CD4-positive, alpha-beta memory T cell (primary cell): ENCODE results near the gene VAMP5. TPM values are rescaled to one million over a fixed set of nuclear protein-coding genes. Genes with fewer than 3 reads are reported as not detected.
"Not testable (repeated sequence)": the region's sequence is repeated elsewhere in the genome, so short reads cannot be mapped to it uniquely, and the experiment has no call there.

Experiments
- CTCF ChIA-PET: fragments of 350-600 bp; sonication (Branson Sonifier 250); formaldehyde crosslinking; loops from one replicate; lab custom pipeline; 2021; ENCODE audit warnings: inconsistent platforms; ENCODE audit not compliant: partially characterized antibody; lab: Charles Lee
- POLR2A ChIA-PET: fragments of 350-600 bp; sonication (Branson Sonifier 250); formaldehyde crosslinking; loops from one replicate; lab custom pipeline; 2021; ENCODE audit not compliant: partially characterized antibody; lab: Charles Lee
- DNase-seq, 5 donors: peaks; one replicate each; pipeline versions ENCODE4 v3.0.0 to v3.0.0-alpha.2; 2020 to 2022; ENCODE audit warnings: mixed read lengths in 1 of 5
- H3K27ac ChIP-seq: one replicate; pipeline ENCODE4 v1.7.0; 2013; ENCODE audit warnings: low read depth, low read length
- H3K27me3 ChIP-seq: 2 replicates; pipeline ENCODE4 v1.7.0; 2013; ENCODE audit warnings: mild to moderate bottlenecking, low read length, moderate library complexity; ENCODE audit not compliant: insufficient read depth
- H3K36me3 ChIP-seq: 2 replicates; pipeline ENCODE4 v1.7.0; 2013; ENCODE audit warnings: mild to moderate bottlenecking, low read length, moderate library complexity; ENCODE audit not compliant: insufficient read depth
- H3K4me1 ChIP-seq: 2 replicates; pipeline ENCODE4 v1.7.0; 2013; ENCODE audit warnings: mild to moderate bottlenecking, low read length, moderate library complexity; ENCODE audit not compliant: insufficient read depth
- H3K4me3 ChIP-seq, 2 donors: one replicate each; pipeline ENCODE4 v1.7.0; 2013; ENCODE audit warnings: low read length in 2 of 2, mild to moderate bottlenecking in 1 of 2
- H3K9me3 ChIP-seq, 2 donors: one replicate each; pipeline ENCODE4 v1.7.0; 2013; ENCODE audit warnings: low read length in 2 of 2, control low read depth in 1 of 2; ENCODE audit not compliant: control insufficient read depth in 1 of 2
- H3K27ac Mint-ChIP-seq, 7 donors: one replicate each; pipeline ENCODE4 v1.8.0; 2020 to 2021; ENCODE audit warnings: mixed read lengths in 7 of 7, mild to moderate bottlenecking in 6 of 7, inconsistent platforms in 3 of 7, moderate library complexity in 3 of 7
- H3K27me3 Mint-ChIP-seq, 2 donors: one replicate each; pipeline ENCODE4 v1.8.0; 2020 to 2021; ENCODE audit warnings: mixed read lengths in 2 of 2
- H3K36me3 Mint-ChIP-seq, 2 donors: one replicate each; pipeline ENCODE4 v1.8.0; 2020 to 2021; ENCODE audit warnings: mixed read lengths in 2 of 2, inconsistent platforms in 1 of 2, mild to moderate bottlenecking in 1 of 2
- H3K4me1 Mint-ChIP-seq, 4 donors: one replicate each; pipeline ENCODE4 v1.8.0; 2020 to 2021; ENCODE audit warnings: mixed read lengths in 4 of 4, mild to moderate bottlenecking in 1 of 4
- H3K4me3 Mint-ChIP-seq, 8 donors: one replicate each; pipeline ENCODE4 v1.8.0; 2020 to 2021; ENCODE audit warnings: mixed read lengths in 8 of 8, mild to moderate bottlenecking in 7 of 8, moderate library complexity in 6 of 8, inconsistent platforms in 3 of 8
- H3K9me3 Mint-ChIP-seq, 8 donors: one replicate each; pipeline ENCODE4 v1.8.0; 2020 to 2021; ENCODE audit warnings: mixed read lengths in 8 of 8, mild to moderate bottlenecking in 5 of 8, inconsistent platforms in 3 of 8, moderate library complexity in 1 of 8
- intact Hi-C: fragments of 100-400 bp; cut with micrococcal nuclease; formaldehyde crosslinking; loops from one replicate; pipeline ENCODE4 v1.15.1; 2023
- polyA plus RNA-seq, 2 donors: library from polyadenylated mRNA; unstranded; fragments of 300-500 nt; fragmentation: Illumina TruSeq; gene quantifications; one replicate each; pipeline ENCODE4 v1.2.3, GENCODE V29; 2021
- total RNA-seq, 2 experiments: library from RNA; stranded (reverse); gene quantifications; one replicate each; pipeline ENCODE4 v1.2.3, GENCODE V29; 2021

The VAMP5 gene
- total and polyA plus RNA-seq, 4 experiments from 2014 or later, result 25.5 to 136 (median 67.1) TPM

DNA sequence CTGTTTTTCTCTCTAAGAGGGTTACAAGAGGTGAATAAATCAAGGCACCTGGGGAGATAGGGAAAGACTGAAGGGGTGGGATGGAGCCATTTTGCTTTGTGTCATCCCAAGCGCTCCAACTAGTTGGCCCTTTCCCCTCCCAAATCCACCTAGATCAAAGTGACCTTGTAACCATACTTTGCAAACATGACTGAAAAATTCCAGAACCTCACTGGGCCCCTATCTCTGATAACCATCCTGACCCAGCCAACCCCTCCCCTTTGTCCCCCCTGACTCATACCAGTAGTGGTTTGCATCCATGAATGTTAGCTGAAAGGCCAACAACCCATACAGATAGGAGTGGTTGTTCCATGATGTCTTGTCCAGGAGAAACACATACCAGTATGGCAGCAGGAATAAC lies 26.1 kb upstream of the VAMP5 start:
- Histone ChIP-seq H3K9me3 (no peaks in the 10 kb centered on the region), H3K36me3 (peaks cover 19% of the 10 kb centered on the region), H3K4me1 (peaks cover 19% of the 10 kb centered on the region), H3K27ac (no peak overlapping the region), H3K27me3 (no peaks in the 10 kb centered on the region), H3K4me3 (no peak overlapping the region)
- Mint-ChIP-seq H3K27ac (peak overlapping the region in 2 of 7 donors; percentile 1 to 91), H3K4me1 (peaks cover 12 to 35% (median 21%) of the 10 kb centered on the region in 4 donors), H3K4me3 (peak overlapping the region in 1 of 8 donors; percentile 35), H3K27me3 (no peaks in the 10 kb centered on the region), H3K36me3 (peaks cover 15 to 44% of the 10 kb centered on the region in 2 donors), H3K9me3 (no peaks in the 10 kb centered on the region)
- ChIA-PET CTCF (interaction anchor here (1.7 to 12.4 kb wide), 2 partner anchors 8 to 136 kb away, joined by 5 to 378 read pairs; partner anchors contain the start of gene SH2D6), POLR2A (interaction anchor here (0.8 to 3.5 kb wide), 3 partner anchors 19 to 139 kb away, joined by 4 to 18 read pairs (median 8); partner anchors contain the start of genes MAT2A, RNF181 and SH2D6)
- no peak for DNase-seq
- intact Hi-C loops, result no loop called here

DNA sequence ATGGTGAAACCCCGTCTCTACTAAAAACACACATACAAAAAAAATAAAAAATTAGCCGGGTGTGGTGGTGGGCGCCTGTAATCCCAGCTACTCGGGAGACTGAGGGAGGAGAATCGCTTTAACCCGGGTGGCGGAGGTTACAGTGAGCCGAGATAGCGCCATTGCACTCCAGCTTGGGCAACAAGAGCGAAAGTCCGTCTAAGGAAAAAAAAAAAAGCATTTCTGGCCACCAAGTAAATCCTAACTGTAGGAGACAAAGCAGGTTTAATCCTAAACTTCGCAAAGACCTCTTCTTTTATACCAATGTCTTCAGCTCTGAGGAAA lies 23.9 kb upstream of the VAMP5 start:
- Mint-ChIP-seq H3K4me1 (peaks cover 12 to 35% (median 22%) of the 10 kb centered on the region in 4 donors), H3K4me3 (peak overlapping the region; percentile 94 to 99 (median 98)), H3K27ac (peak overlapping the region in 6 of 7 donors; percentile 70 to 98 (median 96)), H3K36me3 (peaks cover 8 to 25% of the 10 kb centered on the region in 2 donors)
- not testable (repeated sequence) for DNase-seq, H3K9me3 Mint-ChIP-seq, H3K9me3 ChIP-seq, H3K36me3 ChIP-seq, H3K27me3 ChIP-seq, H3K27me3 Mint-ChIP-seq
- ChIA-PET POLR2A (interaction anchor here (1.0 to 3.5 kb wide), 14 partner anchors 9 to 234 kb away, joined by 3 to 30 read pairs (median 12); partner anchors contain the start of genes MAT2A, RNF181, SH2D6 and TGOLN2), CTCF (interaction anchor here (0.7 to 3.3 kb wide), 9 partner anchors 9 to 260 kb away, joined by 3 to 12 read pairs (median 4); partner anchors contain the start of genes MAT2A, RNF181 and TMEM150A)
- intact Hi-C loops, result loop anchor here (2.0 kb wide), 1 partner anchor 142 kb away; the partner anchor contains the start of gene SH2D6
- Histone ChIP-seq H3K27ac (peak overlapping the region; percentile 89), H3K4me1 (peaks cover 19% of the 10 kb centered on the region), H3K4me3 (peak overlapping the region in 1 of 2 donors; percentile 97)

DNA sequence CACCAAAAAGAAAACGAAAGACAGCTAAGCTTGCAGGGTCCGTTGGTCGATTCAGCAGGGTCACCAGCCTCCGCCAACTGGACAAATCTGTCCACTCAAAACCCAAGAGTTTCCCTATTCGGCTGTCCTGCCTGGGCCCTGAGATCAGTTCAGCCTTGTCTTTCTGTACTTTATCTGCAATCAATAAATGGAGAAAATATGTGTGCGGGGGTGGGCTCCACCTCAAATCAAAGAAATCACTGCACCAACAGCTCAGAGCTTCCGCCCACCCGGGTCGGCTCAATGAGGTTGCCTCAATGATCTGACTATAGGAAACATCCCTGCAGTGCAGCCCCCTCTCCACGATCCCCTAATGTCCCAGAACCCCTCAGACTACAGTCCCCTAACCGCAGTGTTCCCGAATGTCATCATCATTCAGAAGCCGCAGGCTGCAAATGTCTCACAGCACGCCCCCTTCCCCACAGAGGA lies 23.4 kb upstream of the VAMP5 start:
- no peak for DNase-seq
- Mint-ChIP-seq H3K27ac (peak overlapping the region; percentile 94 to 99 (median 97)), H3K9me3 (no peaks in the 10 kb centered on the region), H3K27me3 (no peaks in the 10 kb centered on the region), H3K36me3 (peaks cover 8 to 21% of the 10 kb centered on the region in 2 donors), H3K4me3 (peak overlapping the region; percentile 94 to 99 (median 98)), H3K4me1 (peaks cover 12 to 35% (median 22%) of the 10 kb centered on the region in 4 donors)
- Histone ChIP-seq H3K36me3 (peaks cover 5% of the 10 kb centered on the region), H3K9me3 (no peaks in the 10 kb centered on the region), H3K27me3 (no peaks in the 10 kb centered on the region), H3K27ac (peak overlapping the region; percentile 89), H3K4me1 (peaks cover 19% of the 10 kb centered on the region), H3K4me3 (peak overlapping the region; percentile 74 to 97)
- ChIA-PET POLR2A (interaction anchor here (0.7 to 3.5 kb wide), 16 partner anchors 9 to 235 kb away, joined by 3 to 30 read pairs (median 10); partner anchors contain the start of genes C2orf68, MAT2A, RNF181 and SH2D6), CTCF (interaction anchor here (0.7 to 3.3 kb wide), 8 partner anchors 9 to 141 kb away, joined by 3 to 12 read pairs (median 4); partner anchors contain the start of genes MAT2A, RNF181 and TMEM150A)
- intact Hi-C loops, result loop anchor here (1.0 to 2.0 kb wide), 9 partner anchors 9 to 142 kb away; partner anchors contain the start of genes C2orf68, MAT2A, RNF181 and SH2D6

DNA sequence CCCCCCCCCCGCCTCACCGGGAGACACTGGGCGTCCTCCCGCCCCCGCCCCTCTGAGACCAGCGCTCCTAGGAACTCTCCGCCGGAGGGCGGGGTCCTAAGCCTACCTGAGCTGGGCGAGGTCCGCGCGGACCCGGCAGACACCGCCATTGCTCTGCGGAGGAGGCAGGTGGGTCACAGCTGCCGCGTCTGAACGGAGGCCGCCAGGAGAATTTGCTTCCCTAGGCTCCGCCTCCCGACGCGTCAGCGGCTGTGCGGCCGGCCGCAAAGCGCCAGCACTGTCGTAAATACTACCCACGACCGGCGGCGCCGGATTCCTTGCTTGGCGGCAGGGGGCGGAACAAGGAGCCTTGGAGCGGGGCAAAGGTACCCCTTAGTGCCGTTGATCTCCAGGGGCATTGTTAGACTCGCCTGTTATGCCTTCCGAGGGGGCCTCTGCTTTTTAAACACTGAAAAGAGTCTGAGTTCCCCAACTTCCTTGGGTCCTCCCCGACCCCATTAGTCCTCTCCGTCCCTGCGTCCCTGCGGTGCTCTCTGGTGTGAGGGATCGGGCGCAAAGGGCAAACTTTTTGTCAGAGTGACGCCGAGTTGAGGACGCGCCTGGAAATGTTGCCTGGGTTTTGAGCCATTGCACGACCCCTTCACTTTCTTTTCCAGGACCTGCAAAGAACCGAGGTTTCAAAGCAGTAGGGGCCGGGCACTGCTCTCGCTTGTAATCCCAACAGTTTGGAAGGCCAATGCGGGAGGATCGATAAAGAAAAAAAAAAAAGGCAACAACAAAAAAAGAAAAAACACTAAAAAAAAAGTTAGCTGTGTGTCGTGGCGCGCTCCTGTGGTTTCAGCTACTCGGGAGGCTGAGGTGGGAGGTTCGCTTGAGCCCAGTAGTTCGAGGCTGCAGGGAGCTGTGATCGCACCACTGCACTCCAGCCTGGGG lies 22.7 kb upstream of the VAMP5 start, which contains the start of gene GGCX:
GGCX (minus strand) TSS at position 214 of the 933 bp plus-strand sequence; CDS start at position 149, 65 bp downstream.
- ChIA-PET CTCF (interaction anchor here (1.1 to 3.3 kb wide), 6 partner anchors 10 to 142 kb away, joined by 3 to 12 read pairs (median 6); partner anchors contain the start of genes MAT2A, RNF181 and TMEM150A), POLR2A (interaction anchor here (0.6 to 3.5 kb wide), 19 partner anchors 10 to 538 kb away, joined by 3 to 30 read pairs (median 8); partner anchors contain the start of genes C2orf68, MAT2A, RNF181 and SH2D6)
- H3K4me3 Mint-ChIP-seq, result peak within 1 kb of the TSS; percentile 94 to 99 (median 98)
- Histone ChIP-seq H3K27me3 (no peaks in the 10 kb centered on the region), H3K9me3 (no peaks in the 10 kb centered on the region), H3K4me3 (peak within 1 kb of the TSS; percentile 74 to 97), H3K36me3 (peaks cover 5% of the 10 kb centered on the region), H3K27ac (peak within 1 kb of the TSS; percentile 89), H3K4me1 (peaks cover 19% of the 10 kb centered on the region)
- intact Hi-C loops, result loop anchor here (1.0 to 2.0 kb wide), 9 partner anchors 9 to 143 kb away; partner anchors contain the start of genes C2orf68, MAT2A, RNF181 and SH2D6
- H3K27ac Mint-ChIP-seq, result peak within 1 kb of the TSS; percentile 94 to 99 (median 97)
- DNase-seq, result peak; percentile 86 to 95 (median 87)
- peaks cover 12 to 35% (median 22%) of the 10 kb centered on the region in 4 donors for H3K4me1 Mint-ChIP-seq
- no peaks in the 10 kb centered on the region for H3K27me3 Mint-ChIP-seq
- no peaks in the 10 kb centered on the region for H3K9me3 Mint-ChIP-seq
- H3K36me3 Mint-ChIP-seq, result peaks cover 8 to 16% of the 10 kb centered on the region in 2 donors

DNA sequence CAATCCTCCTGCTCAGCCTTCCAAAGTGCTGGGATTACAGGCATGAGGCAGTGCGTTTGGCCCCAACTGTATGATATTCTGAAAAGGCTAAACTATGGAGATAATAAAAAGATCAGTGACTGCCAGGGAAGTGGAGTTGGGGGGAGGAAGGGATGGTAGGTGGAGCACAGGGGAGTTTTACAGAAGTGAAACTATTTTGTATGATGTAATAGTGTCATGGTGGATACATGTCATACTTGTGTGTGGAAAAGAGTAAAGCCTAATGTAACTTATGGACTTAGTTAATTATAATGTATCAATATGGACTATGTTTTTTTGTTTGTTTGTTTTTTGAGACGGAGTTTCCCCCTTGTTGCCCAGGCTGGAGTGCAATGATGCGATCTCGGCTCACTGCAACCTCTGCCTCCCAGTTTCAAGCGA lies 20.1 kb upstream of the VAMP5 start:
- intact Hi-C loops, result no loop called here
- Histone ChIP-seq H3K4me3 (no peak overlapping the region), H3K36me3 (no peaks in the 10 kb centered on the region), H3K4me1 (peaks cover 19% of the 10 kb centered on the region), H3K27me3 (no peaks in the 10 kb centered on the region), H3K27ac (no peak overlapping the region), H3K9me3 (no peaks in the 10 kb centered on the region)
- H3K9me3 Mint-ChIP-seq, result no peaks in the 10 kb centered on the region
- no peak for DNase-seq
- peaks cover 10 to 30% (median 19%) of the 10 kb centered on the region in 4 donors for H3K4me1 Mint-ChIP-seq
- peaks cover 0 to 2% of the 10 kb centered on the region in 2 donors for H3K27me3 Mint-ChIP-seq
- H3K4me3 Mint-ChIP-seq, result peak overlapping the region in 3 of 8 donors; percentile 2 to 57 (median 53)
- ChIA-PET POLR2A (interaction anchor here (0.6 to 1.6 kb wide), 2 partner anchors 25 to 237 kb away, joined by 3 to 5 read pairs; partner anchors contain the start of genes MAT2A and TGOLN2), CTCF (interaction anchor here (0.6 kb wide), 1 partner anchor 13 kb away, joined by 3 read pairs; no protein-coding TSS in a partner anchor)
- H3K27ac Mint-ChIP-seq, result peak overlapping the region in 3 of 7 donors; percentile 7 to 43 (median 13)
- peaks cover 0 to 6% of the 10 kb centered on the region in 2 donors for H3K36me3 Mint-ChIP-seq

DNA sequence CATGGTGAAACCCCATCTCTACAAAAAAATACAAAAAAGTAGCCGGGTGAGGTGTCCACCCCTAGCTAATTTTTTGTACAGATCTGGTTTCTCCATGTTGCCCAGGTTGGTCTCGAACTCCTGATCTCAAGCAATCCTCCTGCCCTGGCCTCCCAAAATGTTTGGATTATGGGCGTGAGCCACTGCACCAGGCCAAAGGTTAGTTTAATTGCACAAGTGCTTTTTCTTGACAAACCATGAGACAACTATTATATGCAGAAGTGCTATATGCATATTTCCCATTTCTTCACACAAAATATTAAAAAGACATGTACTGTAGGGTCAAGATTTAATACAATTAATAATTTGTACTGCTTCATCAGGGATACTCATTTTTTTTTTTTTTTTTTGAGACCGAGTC lies 18.0 kb upstream of the VAMP5 start:
- Histone ChIP-seq H3K27ac (no peak overlapping the region), H3K9me3 (no peaks in the 10 kb centered on the region), H3K4me3 (no peak overlapping the region), H3K4me1 (peaks cover 4% of the 10 kb centered on the region), H3K27me3 (no peaks in the 10 kb centered on the region), H3K36me3 (no peaks in the 10 kb centered on the region)
- ChIA-PET CTCF (interaction anchor here (1.2 to 2.5 kb wide), 2 partner anchors 10 to 49 kb away, joined by 3 to 7 read pairs; partner anchors contain the start of genes USP39 and VAMP8), POLR2A (interaction anchor here (1.8 kb wide), 1 partner anchor 29 kb away, joined by 5 read pairs; the partner anchor contains the start of gene RNF181)
- no peak for DNase-seq
- peaks cover 0 to 11% (median 4%) of the 10 kb centered on the region in 4 donors for H3K4me1 Mint-ChIP-seq
- H3K9me3 Mint-ChIP-seq, result peaks cover 0 to 1% (median 0%) of the 10 kb centered on the region in 8 donors
- peaks cover 0 to 7% of the 10 kb centered on the region in 2 donors for H3K27me3 Mint-ChIP-seq
- no peak overlapping the region for H3K4me3 Mint-ChIP-seq
- intact Hi-C loops, result no loop called here
- H3K36me3 Mint-ChIP-seq, result peaks cover 0 to 4% of the 10 kb centered on the region in 2 donors
- no peak overlapping the region for H3K27ac Mint-ChIP-seq
